GM19025 (cell line): Measurements from ENCODE around the gene PKHD1.
"Not testable (repeated sequence)": the region's sequence is repeated elsewhere in the genome, so short reads cannot be mapped to it uniquely, and the experiment has no call there.

Experiments used
- ATAC-seq: cut with Tn5 transposase; IDR thresholded peaks from one replicate; pipeline ENCODE4 v1.9.1; 2021; ENCODE audit warnings: mild to moderate bottlenecking, low read depth, moderate library complexity; ENCODE audit not compliant: unreplicated experiment

PKHD1 gene

DNA sequence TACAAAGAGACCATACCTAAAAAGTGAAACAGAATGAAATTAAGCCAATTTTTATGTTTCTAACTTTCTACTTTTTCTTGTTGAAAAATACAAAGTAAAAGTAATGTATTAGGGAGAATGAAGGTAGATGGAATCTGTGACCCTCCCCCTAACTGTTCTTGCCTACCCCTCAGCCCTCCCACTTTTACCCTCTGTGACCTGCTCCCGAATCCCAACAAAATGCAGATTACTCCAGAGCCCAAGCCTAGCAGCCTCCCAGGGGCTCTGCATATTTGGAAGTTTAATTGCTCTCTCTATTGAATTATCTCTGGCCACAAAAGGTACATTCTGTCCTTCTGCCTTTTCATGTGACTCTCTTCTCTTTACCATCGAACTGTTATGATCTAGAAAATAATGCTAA lies 201.5 kb downstream of the PKHD1 start:
- ATAC-seq = no peak

DNA sequence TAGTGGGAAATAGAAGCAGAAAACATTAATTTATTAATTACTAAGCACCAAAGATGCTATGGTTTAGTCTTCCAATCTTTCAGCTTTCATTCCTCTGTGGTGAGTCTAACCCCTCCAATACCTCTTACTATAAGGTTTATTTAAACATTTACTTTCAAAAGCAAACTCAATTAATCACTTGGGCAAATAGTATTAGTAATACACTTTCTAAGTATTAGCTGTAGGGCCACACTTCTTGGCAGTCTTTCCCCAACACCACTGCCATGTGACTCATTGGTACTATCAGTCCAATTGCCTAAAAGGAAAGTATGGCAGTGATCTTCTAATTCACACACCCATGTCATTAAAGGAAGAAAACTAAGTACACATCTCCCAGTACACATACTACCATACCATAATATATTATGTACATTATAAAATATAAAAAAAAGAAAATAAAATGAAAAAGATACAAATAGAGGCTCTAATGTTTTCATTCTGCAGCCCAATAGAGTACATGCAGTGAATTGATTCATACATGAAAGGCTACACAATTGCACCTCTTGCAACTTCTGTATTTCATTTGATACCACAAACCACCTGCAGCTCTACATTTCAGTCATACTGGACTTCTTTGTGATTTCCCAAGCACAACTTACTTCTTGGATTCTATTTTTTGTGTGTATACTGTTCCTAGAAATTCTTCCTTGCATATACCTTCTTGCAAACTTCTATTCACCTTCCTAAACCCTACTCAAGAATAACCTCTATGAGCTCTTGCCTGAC lies 218.6 kb downstream of the PKHD1 start:
- no peak for ATAC-seq

DNA sequence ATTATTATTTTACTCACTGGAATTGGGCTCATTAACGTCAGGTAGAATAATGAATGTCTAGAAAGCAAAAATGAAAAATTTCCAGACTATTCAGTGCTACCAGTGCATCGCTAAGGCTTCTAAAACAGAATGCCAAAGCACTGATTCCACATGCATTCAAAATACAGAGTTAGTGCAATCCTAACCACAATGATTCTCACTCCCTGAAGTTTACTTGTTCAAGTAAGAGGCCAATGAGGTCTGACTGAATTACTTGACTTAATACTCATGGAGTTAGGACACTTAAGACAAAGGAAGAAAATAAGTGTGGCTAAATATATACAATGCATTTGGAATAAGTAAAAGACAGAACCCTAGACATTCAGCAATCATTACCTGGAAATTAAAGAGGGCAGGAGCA lies 220.5 kb downstream of the PKHD1 start:
- ATAC-seq = no peak

DNA sequence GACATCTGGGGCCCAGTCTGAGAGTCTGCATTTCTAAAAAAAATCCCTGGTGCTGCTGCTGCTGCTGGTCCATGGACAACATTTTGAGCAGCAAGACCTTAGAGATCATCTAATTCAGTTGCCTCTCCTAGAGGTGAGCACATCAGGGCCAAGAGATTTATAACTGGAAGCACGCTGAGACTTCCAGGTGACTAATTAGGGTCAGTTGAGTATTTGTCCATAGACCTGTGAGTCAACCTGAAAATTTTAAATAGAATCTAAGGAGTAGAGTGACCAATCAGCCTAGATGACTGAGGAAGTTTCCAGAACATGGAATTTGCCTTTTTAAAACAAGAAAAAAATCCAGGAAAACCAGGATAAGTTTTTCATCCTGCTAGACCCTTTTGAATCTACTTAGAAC lies 221.4 kb downstream of the PKHD1 start:
- no peak for ATAC-seq

DNA sequence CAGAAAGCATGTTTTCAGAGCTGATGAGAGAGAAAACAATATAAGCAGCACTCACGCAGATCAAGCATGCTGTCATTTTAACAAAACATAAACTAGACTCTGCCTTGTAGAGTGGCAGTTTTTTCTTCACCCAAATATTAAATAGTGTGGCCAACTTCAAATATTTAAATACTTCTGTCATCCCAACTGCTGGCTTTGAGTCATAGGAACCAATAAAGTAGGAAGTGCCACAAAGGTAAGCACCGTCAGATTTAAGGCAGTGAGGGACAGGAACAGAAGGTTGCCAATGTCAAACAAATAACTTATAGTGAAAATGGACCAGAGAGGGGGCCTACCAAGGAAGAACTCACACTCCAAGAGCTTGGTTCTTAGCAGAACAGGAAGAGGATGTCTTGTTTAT lies 222.2 kb downstream of the PKHD1 start:
- ATAC-seq = no peak

DNA sequence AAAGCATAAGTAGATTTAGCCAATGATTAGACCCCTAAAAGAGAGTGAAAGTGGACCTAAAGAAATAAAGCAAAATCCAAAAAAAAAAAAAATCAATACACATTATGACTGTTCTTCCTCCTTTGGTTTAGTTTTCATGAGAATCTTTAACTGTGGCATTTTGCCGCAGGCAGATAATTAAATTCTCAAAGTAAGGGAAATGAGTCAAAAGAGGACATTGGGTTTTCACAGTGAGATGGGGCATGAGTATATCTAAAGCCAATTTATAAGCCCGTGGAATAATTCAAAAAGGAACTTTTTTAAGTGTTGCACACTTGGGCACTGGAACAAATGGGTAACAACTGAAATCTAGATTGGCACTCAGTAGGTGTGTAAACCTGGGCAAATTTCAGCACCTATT lies 230.3 kb downstream of the PKHD1 start:
- ATAC-seq = no peak

DNA sequence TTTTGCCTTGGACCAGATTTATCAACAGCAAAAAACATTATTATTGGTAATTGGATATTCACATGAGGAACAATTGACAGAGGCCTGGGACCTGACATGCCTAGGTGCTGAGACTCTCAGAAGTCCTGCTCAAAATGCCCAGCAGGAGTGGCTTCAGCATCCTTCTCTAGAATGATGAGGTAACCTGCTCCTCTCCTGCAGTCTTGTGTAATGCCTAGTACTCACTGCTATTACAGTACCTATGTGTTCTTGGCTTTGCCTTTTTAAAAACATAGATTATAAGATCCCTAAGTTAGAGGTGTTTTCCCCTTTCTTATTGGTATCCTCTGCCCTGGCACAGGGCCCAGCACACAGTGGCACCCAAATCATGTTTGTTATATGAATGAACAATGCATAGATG lies 230.9 kb downstream of the PKHD1 start:
- ATAC-seq = no peak

DNA sequence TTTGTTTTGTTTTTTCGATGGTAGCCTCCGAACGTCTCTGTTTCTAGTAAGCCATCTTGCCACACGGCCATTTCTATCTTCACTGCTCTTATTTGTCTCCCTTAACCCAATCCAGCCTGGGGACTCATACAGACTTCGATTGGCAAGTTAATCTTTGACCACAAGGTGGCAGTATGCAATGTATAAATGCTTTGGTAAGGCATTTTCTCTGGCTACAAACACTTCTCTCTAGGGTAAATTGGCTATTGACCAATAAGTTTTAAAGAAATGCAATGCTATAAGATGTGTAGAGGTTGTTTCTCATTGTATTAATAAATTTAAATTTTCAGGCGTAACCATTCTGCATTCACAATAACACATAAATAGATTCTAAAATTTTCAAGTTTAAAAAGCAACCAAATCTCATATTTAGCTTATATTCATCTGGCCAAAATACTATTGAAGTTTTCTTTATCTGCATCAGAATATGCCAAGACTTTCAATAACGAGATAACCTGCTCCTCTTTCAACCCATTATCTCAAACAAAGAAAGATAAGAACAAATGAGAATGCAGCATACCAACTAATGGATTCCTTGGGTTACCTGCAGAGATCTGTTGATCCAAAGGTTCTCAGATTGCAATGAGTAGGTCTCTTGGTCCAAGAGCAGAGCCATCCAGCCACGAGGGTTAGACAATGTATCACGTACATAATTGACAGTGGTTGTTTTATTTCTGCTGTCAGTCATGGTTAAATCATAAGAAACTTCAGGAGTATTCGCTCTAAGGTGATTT lies 231.9 kb downstream of the PKHD1 start:
- no peak for ATAC-seq

DNA sequence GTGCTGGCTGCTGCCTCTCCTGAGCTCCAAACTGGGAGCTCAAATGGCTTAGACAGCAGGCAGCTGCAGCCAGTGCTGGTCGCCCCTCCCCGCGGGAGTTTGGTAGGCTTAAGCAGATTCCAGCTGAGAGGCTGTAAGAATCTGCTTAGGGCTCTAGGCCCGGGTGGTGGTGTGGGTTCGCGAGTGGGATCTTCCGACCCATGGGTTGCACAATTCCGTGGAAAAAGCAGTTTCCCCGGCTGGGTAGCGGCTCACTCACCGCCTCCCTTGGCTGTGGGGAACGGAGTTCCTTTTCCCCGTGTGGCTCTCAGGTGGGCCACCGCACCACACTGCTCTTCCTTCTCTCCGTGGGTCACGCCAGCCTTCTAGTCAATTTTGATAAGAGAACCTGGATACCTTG lies 232.5 kb downstream of the PKHD1 start:
- ATAC-seq = no peak

DNA sequence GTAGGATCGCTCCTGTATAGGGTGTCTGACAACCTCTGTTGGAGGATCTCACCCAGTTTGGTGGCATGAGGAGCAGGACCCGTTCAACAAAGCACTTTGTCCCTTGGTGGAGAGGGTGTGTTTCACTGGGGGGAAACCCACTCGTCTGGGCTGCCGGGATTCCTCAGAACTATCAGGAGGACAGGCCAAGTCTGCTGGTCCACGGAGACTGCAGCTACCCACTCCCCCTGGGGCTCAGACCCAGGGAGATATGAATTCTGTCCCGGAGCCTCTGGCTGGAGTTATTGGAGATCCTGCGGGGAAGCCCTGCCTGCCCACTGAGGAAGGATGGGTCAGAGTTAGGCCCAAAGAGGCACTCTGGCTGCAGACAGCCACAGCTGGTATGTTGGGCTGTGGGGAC lies 233.1 kb downstream of the PKHD1 start:
- no peak for ATAC-seq

DNA sequence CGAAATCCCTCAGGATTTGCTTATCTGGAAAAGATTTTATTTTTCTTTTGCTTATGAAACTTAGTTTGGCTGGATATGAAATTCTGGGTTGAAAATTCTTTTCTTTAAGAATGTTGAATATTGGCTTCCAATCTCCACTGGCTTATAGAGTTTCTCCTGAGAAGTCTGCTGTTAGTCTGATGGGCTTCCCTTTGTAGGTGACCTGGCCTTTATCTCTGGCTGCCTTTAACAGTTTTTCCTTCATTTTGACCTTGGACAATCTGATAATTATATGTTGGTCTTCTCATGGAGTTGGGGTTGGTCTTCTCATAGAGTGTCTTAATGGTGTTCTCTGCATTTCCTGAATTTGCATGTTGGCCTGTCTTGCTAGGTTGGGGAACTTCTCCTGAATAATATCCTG lies 234.3 kb downstream of the PKHD1 start:
- ATAC-seq = not testable (repeated sequence)

DNA sequence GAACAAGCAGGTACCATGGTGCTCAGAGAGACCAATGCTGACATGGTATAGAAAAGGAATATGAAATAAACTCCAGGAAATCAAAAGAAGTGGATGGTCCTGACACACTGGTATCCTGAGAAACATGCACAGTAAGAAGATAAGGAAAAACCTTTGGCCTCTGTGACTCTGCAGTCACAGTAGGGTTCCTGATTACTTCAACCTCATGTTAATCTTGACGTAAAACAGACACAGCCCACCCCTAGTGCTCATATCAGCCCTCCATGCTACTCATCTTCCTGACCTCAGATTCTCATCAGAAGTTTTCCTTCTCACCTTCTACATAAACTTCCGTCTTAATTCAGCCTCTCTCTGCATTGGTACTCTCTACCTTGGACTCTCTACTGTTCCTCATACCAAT lies 240.9 kb downstream of the PKHD1 start:
- ATAC-seq = no peak

DNA sequence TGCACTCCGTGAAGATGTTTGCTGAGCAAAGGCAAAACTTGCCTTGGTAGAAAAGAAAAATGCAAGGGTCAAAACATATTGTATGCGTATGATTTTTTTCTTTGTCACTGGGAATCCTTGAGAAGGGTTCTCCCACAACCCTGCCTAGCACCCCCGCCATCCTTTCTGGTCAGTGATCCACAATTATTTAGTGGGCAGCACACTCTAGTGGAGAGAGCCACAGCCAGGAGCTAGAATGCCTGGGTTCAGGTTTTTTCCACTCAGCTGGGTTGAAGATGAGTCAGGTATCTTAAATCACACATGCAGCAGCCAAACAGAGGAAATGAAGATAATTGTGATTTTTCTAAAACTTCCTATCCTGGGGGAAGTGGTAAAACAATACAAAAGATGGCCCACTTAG lies 243.1 kb downstream of the PKHD1 start:
- no peak for ATAC-seq

DNA sequence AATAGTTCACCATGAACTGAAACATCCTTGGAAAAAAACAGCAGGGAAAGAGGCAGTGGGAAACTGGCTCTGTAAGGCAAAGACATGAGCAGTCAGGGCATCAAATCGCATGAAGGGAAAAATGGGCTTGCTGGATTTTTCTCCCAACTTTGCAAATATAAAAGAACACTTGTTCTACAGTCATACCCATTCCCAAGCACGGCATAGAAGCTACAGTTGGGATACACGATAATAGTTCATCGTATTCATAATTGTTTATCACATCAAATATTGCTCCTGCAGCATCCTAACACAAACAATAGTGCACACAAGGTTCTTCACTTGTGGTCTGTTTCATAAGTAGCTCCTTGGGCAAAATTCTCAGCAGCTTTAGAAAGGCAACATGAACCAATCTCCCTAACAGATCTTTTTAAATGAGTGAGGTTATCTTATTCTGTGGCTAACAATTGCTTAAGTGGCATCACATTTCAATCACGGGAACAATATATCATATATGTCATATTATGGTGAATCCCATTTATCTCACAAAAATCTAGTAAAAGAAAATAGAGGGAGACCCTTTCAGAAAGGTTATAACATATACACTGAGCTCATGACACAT lies 243.9 kb downstream of the PKHD1 start:
- ATAC-seq = no peak

DNA sequence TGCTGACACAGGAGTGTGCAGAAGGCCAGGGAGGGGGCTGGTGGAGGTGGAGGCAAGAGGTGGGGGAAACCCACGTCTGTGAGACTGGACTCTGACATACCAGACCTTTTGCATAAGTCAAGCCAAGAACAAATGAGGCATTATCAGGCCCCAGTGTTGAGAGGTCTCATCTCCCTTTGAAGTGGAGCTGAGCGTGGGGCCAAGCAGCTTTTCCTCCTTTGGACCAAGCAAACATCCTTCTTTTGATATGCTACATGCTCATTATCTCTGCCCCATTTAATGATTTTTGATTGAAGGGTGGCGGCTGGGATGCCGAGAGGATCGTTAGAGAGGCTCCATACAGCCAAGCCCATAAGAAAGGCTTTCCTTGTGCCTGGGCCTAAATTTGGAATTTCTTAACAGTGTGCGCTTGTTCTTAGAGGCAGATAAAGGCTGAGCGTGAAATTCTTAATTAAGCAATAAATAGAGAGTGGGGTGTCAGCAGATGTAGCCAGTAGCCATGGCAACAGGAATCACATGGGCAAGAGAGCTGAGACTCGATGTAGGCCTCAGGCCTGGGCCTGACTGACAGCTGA lies 244.5 kb downstream of the PKHD1 start:
- no peak for ATAC-seq

DNA sequence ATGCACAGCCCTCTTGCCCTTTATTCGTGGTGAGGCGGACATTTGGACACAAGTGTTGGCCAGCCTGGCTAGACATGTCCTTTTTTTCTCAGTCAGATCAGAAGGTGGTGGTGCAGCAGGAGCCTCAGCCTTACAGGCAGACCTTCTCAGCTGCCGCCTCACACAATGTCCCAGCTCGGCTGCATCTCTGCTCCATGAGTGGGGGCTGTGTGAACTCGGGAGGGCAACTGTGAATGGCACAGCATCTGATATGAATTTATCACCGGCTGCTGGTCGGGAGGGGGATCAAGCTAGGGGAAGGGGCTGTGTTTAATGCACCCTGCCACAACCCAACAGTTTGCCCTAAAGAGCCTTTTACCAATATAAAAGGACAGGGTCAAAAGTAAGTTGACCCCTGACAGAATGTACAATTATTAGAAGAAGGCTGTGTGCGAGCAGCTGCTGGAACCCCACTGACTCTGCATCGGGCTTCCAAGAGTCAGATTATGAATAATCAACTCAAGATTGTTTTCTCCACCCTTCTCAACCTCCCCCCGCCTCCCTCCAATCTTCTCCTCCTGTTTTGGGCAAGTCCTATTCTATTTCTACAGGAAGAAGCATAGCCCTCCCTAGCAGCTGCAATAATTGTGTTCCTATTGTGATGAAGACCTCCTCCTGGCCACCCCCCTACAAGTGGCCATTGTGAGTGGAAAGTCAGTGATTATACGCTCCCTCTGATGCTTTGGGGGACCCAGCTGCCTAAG lies 245.2 kb downstream of the PKHD1 start:
- no peak for ATAC-seq

DNA sequence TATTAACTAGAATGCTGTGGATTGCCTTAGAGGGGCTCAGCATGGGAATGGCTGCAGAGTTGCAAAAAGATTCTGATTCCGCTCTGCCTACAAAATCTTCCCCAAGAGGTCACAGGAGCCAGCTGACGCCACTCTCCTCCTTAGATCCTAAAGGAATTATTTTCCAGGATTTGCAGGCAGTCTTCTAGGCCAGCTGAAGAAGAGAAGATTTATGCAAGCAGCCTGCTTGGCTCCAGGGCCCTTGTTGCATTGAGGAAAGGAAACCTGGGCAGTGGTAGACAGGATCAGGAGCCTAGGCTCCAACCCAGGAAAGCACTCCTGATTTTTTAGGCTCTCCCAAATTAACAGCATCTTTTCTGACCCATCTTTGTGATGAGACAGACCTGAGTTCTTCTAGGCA lies 245.8 kb downstream of the PKHD1 start:
- ATAC-seq = no peak

DNA sequence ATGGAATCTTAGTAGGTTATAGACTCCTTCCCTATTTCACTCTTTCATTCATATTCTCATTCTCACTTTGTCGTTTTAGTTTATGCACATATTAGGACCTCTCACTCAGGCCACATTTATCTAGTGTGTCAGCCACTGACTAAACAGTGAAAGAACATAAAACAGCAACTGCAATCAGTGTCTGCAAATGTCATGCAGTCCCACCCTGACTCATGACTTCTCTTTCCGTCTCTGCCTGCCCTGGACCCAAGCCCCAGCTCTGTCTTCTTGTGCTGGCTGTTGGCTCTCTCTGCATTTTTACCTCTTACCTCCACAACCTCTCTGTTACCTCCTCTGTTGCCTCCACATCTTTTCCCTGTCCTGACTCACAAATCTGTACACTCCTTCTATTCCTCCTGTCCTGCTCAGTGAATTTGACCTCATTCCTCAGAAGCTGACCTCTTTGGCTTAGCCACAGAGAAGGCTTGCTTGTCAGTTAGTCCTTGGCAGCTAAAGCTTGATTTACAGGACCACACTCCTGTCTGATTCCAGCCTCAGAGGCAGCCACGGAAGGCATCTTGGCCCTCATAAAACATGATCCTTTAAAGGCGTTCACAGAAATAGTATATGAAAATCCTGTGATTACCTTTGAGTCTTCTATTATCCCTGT lies 247.6 kb downstream of the PKHD1 start:
- ATAC-seq = no peak

DNA sequence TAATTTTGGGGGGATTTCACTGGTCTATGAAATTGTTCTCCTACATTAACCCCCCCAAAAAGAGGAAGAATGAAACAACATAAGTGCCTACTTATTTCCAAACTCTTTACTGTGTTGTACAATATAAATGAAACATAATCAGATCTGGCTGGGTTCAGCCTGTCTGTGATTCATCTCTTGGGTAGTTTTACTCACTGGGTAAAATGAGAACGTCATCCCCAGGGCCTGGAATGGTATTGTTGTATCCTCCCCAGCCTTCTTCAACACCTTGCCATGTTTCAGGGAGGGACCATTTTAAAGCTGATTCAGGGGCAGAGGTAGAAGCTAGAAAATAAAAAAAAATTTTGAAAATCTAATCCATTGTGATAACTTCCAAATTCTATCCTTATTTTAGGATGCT lies 256.7 kb downstream of the PKHD1 start:
- ATAC-seq = no peak

DNA sequence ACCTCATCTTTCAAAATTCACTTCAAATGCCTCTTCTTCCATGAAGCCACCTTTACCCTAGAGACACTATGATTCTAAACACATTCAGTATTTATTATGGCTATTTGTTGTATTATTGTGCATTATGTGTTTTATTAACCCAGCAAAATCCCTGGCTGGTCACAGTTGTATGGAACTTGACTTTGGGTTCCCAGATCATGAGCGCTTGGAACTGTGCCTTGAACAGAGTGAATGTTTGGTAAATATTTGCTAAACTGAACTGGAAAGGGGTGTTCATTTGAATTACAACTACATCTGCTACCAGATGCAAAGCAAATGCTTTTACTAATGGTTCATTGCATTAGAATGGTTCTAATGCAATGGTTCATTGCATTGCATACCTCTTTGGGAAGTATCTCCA lies 259.8 kb downstream of the PKHD1 start:
- ATAC-seq = no peak
